Esophagus squamous epithelium (tissue), 5 donors: Measurements from ENCODE around the gene KAZALD1. TPM values are rescaled to one million over a fixed set of nuclear protein-coding genes. Genes with fewer than 3 reads are reported as not detected.
"Not testable (repeated sequence)": the region's sequence is repeated elsewhere in the genome, so short reads cannot be mapped to it uniquely, and the experiment has no call there.

Experiments used
- DNase-seq: peaks from one replicate; lab custom pipeline; 2025; lab: John Stamatoyannopoulos, UW
- H3K27ac ChIP-seq, 4 donors: fragments of 200-600 bp; sonication (generic); one replicate each; pipeline ENCODE4 v1.5.1; 2016 to 2019; ENCODE audit warnings: mild to moderate bottlenecking in 1 of 4
- H3K27me3 ChIP-seq, 4 donors: fragments of 200-600 bp; sonication (generic); 1 replicate in 3 of 4; 2 replicates in 1 of 4; pipeline versions ENCODE4 v1.5.1 to v1.6.0; 2017 to 2021; ENCODE audit warnings: antibody characterized with exemption in 1 of 4
- H3K36me3 ChIP-seq, 3 donors: fragments of 200-600 bp; sonication (generic); one replicate each; pipeline ENCODE4 v1.5.1; 2016 to 2019
- H3K4me1 ChIP-seq, 3 donors: fragments of 200-600 bp; sonication (generic); one replicate each; pipeline ENCODE4 v1.5.1; 2017 to 2019
- H3K4me3 ChIP-seq, 4 donors: fragments of 200-600 bp; sonication (generic); 1 replicate in 3 of 4; 2 replicates in 1 of 4; pipeline ENCODE4 v1.5.1; 2016 to 2019; ENCODE audit warnings: mild to moderate bottlenecking in 2 of 4, moderate library complexity in 1 of 4
- H3K9me3 ChIP-seq, 3 donors: fragments of 200-600 bp; sonication (generic); one replicate each; pipeline ENCODE4 v1.5.1; 2016 to 2019
- CTCF ChIP-seq, 6 experiments: fragments of 450-650 bp in 4 of 6; fragments of 200-600 bp in 2 of 6; sonication (generic) in 2 of 6; IDR thresholded peaks; one replicate each; pipeline ENCODE4 v1.5.1; 2016 to 2019; ENCODE audit warnings: antibody characterized with exemption in 6 of 6, mild to moderate bottlenecking in 4 of 6, moderate library complexity in 4 of 6
- POLR2A ChIP-seq, 4 donors: fragments of 450-650 bp; IDR thresholded peaks; one replicate each; pipeline ENCODE4 v1.6.1; 2017; ENCODE audit warnings: antibody characterized with exemption in 4 of 4, mild to moderate bottlenecking in 4 of 4, moderate library complexity in 3 of 4
- WGBS, 2 donors: methylation state at CpG; one replicate each; pipeline ENCODE4 v1.1.5; 2018; 5-methylcytosine and 5-hydroxymethylcytosine counted together
- intact Hi-C: fragments of 100-400 bp; cut with DNase I; formaldehyde crosslinking; loops from one replicate; pipeline ENCODE4 v1.15.0; 2022
- total RNA-seq, 4 donors: library from RNA; depleted of rRNA; stranded (reverse); fragments of >200 nt; gene quantifications; one replicate each; pipeline ENCODE4 v1.1.0, GENCODE V29; 2016
- donor health status: DM: yes; HTN: yes; CAD: no.

Gene KAZALD1
- total RNA-seq, 4 donors from 2014 or later, result 0.47 to 1.4 (median 1.1) TPM; not detected in 1

- Histone ChIP-seq H3K36me3 (peaks cover 2 to 18% (median 13%) of the 10 kb centered on the region in 3 donors), H3K4me1 (peaks cover 18 to 58% (median 20%) of the 10 kb centered on the region in 3 donors), H3K27ac (peak within 1 kb of the TSS; percentile 82 to 99 (median 98)), H3K4me3 (peak within 1 kb of the TSS; percentile 41 to 81 (median 72)), H3K27me3 (peaks cover 0 to 21% (median 0%) of the 10 kb centered on the region in 4 donors), H3K9me3 (no peaks in the 10 kb centered on the region)
- intact Hi-C loops, result no loop called here
- peak; percentile 58 for DNase-seq
- 0% methylated on average over 1 to 9 of the region's 38 CpGs for WGBS, 2 donors
- TF ChIP-seq CTCF (IDR thresholded peaks at IDR 0.05) (no peak), POLR2A (IDR thresholded peaks at IDR 0.05) (peak in 1 of 4 donors; percentile 77)
These were observed 30.5 kb upstream of the KAZALD1 start, which contains the start of the genes PDZD7 and SFXN3 for GRCh38 chr10:101031128-101031795. Gene PDZD7 (minus strand): TSS chr10:101031129. CDS start chr10:101030219, 910 bp downstream. Gene SFXN3 (plus strand): TSS chr10:101031234. CDS start chr10:101034695, 3,461 bp downstream.

- peaks cover 0 to 21% (median 0%) of the 10 kb centered on the region in 4 donors for H3K27me3 ChIP-seq
- peaks cover 18 to 58% (median 20%) of the 10 kb centered on the region in 3 donors for H3K4me1 ChIP-seq
- H3K36me3 ChIP-seq, result peaks cover 6 to 25% (median 20%) of the 10 kb centered on the region in 3 donors
- TF ChIP-seq CTCF (IDR thresholded peaks at IDR 0.05) (no peak), POLR2A (IDR thresholded peaks at IDR 0.05) (peak in 2 of 4 donors; percentile 36 to 73)
- H3K4me3 ChIP-seq, result peak overlapping the region; percentile 41 to 81 (median 72)
- 0 to 1% methylated on average over 8 to 19 of the region's 47 CpGs for WGBS, 2 donors
- no peaks in the 10 kb centered on the region for H3K9me3 ChIP-seq
- intact Hi-C loops, result no loop called here
- no peak for DNase-seq
- peak overlapping the region; percentile 82 to 99 (median 98) for H3K27ac ChIP-seq
These were observed 29.8 kb upstream of the KAZALD1 start for GRCh38 chr10:101031796-101032636.

GRCh38 chr10:101032637-101033224 is 29.1 kb upstream of the KAZALD1 start:
- H3K4me3 ChIP-seq, result peak overlapping the region; percentile 41 to 81 (median 72)
- H3K4me1 ChIP-seq, result peaks cover 18 to 58% (median 20%) of the 10 kb centered on the region in 3 donors
- H3K36me3 ChIP-seq, result peaks cover 6 to 32% (median 26%) of the 10 kb centered on the region in 3 donors
- no peak for TF ChIP-seq CTCF (IDR thresholded peaks at IDR 0.05)
- TF ChIP-seq POLR2A (IDR thresholded peaks at IDR 0.05), result no peak
- no peak for DNase-seq
- 8 to 17% methylated on average over 3 to 5 of the region's 6 CpGs for WGBS, 2 donors
- intact Hi-C loops, result no loop called here
- H3K9me3 ChIP-seq, result no peaks in the 10 kb centered on the region
- H3K27me3 ChIP-seq, result peaks cover 0 to 21% (median 0%) of the 10 kb centered on the region in 4 donors
- peak overlapping the region; percentile 82 to 99 (median 98) for H3K27ac ChIP-seq

GRCh38 chr10:101033276-101033675 is 28.5 kb upstream of the KAZALD1 start:
- WGBS, 2 donors, result 61 to 78% methylated on average over 3 of the region's 3 CpGs
- intact Hi-C loops, result no loop called here
- DNase-seq, result no peak
- TF ChIP-seq POLR2A (IDR thresholded peaks at IDR 0.05) (no peak), CTCF (IDR thresholded peaks at IDR 0.05) (no peak)
- Histone ChIP-seq H3K36me3 (peaks cover 6 to 38% (median 31%) of the 10 kb centered on the region in 3 donors), H3K27ac (peak overlapping the region; percentile 82 to 99 (median 98)), H3K27me3 (peaks cover 0 to 21% (median 0%) of the 10 kb centered on the region in 4 donors), H3K4me3 (peak overlapping the region in 2 of 4 donors; percentile 71 to 81), H3K9me3 (no peaks in the 10 kb centered on the region), H3K4me1 (peaks cover 18 to 58% (median 20%) of the 10 kb centered on the region in 3 donors)

GRCh38 chr10:101034404-101034803 is 27.4 kb upstream of the KAZALD1 start:
- DNase-seq, H3K9me3 ChIP-seq, H3K27ac ChIP-seq, intact Hi-C loops, H3K4me3 ChIP-seq: not testable (repeated sequence)
- WGBS, 2 donors, result 96 to 100% methylated on average over 1 to 4 of the region's 4 CpGs
- Histone ChIP-seq H3K4me1 (peaks cover 18 to 49% (median 20%) of the 10 kb centered on the region in 3 donors), H3K36me3 (peaks cover 6 to 49% (median 34%) of the 10 kb centered on the region in 3 donors), H3K27me3 (peaks cover 0 to 13% (median 0%) of the 10 kb centered on the region in 4 donors)
